ENCODE data around the gene HUNK.

HUNK gene

GRCh38 chr21:31961027-31961426 is 88.2 kb downstream of the HUNK start:
- ChIA-PET POLR2A (ENCODE audit: low non-redundant PET) (no interaction called here), CTCF (no interaction called here)
- TF ChIP-seq, protein P1, sequence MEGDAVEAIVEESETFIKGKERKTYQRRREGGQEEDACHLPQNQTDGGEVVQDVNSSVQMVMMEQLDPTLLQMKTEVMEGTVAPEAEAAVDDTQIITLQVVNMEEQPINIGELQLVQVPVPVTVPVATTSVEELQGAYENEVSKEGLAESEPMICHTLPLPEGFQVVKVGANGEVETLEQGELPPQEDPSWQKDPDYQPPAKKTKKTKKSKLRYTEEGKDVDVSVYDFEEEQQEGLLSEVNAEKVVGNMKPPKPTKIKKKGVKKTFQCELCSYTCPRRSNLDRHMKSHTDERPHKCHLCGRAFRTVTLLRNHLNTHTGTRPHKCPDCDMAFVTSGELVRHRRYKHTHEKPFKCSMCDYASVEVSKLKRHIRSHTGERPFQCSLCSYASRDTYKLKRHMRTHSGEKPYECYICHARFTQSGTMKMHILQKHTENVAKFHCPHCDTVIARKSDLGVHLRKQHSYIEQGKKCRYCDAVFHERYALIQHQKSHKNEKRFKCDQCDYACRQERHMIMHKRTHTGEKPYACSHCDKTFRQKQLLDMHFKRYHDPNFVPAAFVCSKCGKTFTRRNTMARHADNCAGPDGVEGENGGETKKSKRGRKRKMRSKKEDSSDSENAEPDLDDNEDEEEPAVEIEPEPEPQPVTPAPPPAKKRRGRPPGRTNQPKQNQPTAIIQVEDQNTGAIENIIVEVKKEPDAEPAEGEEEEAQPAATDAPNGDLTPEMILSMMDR (conservative IDR thresholded peaks at IDR 0.05; ENCODE audit: low read depth), result no peak
- no peak overlapping the region for H3K27ac ChIP-seq
- DNase-seq (ENCODE audit: low spot score), result no peak

DNA sequence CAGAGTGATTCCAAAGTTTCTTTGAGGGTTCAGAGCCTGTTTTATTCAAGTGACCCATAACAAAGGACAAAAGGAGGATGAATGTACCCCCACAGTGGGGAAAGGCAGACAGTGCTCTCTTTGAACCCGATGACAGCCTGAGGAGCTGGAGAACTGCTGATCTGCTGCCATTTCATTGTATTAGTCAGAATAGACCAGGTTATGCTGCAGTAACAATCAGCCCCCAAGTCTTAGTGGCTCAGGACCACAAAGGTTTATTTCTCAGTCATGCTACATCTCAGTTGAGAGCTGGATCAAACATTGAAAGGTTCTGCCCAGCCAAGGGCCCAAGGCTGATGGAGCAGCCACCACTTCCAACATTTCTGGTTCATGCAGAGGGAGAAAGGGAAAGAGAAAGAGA is 88.9 kb downstream of the HUNK start:
- TF ChIP-seq, protein P1 (conservative IDR thresholded peaks at IDR 0.05; ENCODE audit: low read depth), result no peak
- H3K27ac ChIP-seq, result no peak overlapping the region
- POLR2A ChIA-PET (ENCODE audit: low non-redundant PET), result no interaction called here
- CTCF ChIA-PET, result no interaction called here
- no peak for DNase-seq (ENCODE audit: low spot score)

GRCh38 chr21:31964692-31965091 is 91.9 kb downstream of the HUNK start:
- H3K27ac ChIP-seq, result no peak overlapping the region
- ChIA-PET CTCF (interaction anchor here (1.1 kb wide), 1 partner anchor 31 kb away, joined by 3 read pairs; no protein-coding TSS in a partner anchor), POLR2A (ENCODE audit: low non-redundant PET) (no interaction called here)
- no peak for DNase-seq (ENCODE audit: low spot score)
- TF ChIP-seq, protein P1 (conservative IDR thresholded peaks at IDR 0.05; ENCODE audit: low read depth), result no peak

DNA sequence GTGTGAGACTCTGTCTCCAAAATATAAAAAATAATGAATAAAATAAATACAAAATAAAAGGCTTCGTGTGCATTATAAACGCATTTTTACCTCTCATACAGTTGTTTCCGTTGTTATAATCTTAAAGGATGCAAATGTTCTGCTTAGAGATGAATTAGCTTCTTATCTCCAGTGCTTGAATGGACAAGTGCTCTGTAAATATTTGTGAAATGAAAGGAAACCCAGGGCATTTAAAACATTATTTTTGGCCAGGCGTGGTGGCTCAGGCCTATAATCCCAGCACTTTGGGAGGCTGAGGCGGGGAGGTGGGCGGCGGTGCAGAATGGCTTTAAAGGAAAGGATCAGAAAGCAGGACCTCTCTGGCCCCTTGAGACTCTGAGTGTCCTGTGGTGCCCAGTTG is 94.5 kb downstream of the HUNK start:
- no peak overlapping the region for H3K27ac ChIP-seq
- ChIA-PET POLR2A (ENCODE audit: low non-redundant PET) (no interaction called here), CTCF (no interaction called here)
- TF ChIP-seq, protein P1 (conservative IDR thresholded peaks at IDR 0.05; ENCODE audit: low read depth), result no peak
- DNase-seq (ENCODE audit: low spot score), result no peak

DNA sequence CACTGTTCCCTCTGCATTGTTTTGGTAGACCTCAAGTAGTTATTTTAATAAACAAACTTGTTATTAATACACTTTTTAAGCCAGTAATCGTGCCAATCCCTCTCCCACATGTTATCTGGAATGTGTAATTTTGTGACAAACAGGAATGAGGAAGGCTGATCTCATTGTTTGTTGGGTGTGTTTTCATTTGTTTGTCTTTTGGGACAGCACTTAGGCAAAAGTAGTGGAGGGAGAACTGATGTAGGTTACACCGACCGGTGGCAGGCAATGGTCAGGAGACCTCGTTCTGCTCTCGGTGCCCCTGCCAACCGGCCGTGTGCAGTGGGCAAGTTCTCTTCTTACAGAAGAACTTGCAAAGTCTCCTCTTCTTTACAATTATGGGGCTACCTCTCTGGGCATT is 99.8 kb downstream of the HUNK start:
- POLR2A ChIA-PET (ENCODE audit: low non-redundant PET), result no interaction called here
- CTCF ChIA-PET, result no interaction called here
- DNase-seq (ENCODE audit: low spot score), result no peak
- no peak overlapping the region for H3K27ac ChIP-seq
- TF ChIP-seq, protein P1 (conservative IDR thresholded peaks at IDR 0.05; ENCODE audit: low read depth), result no peak

- no peak for DNase-seq (ENCODE audit: low spot score)
- CTCF ChIA-PET, result no interaction called here
- TF ChIP-seq, protein P1 (conservative IDR thresholded peaks at IDR 0.05; ENCODE audit: low read depth), result no peak
- POLR2A ChIA-PET (ENCODE audit: low non-redundant PET), result no interaction called here
- no peak overlapping the region for H3K27ac ChIP-seq
Measured at GRCh38 chr21:31973402-31973944, 100.7 kb downstream of the HUNK start.

Measured in RWPE1 (cell line).